Esophagus squamous epithelium (tissue), 5 donors: Measurements from ENCODE around the gene ZNF555. TPM values are rescaled to one million over a fixed set of nuclear protein-coding genes. Genes with fewer than 3 reads are reported as not detected.

Experiments
- DNase-seq: peaks from one replicate; lab custom pipeline; 2025; lab: John Stamatoyannopoulos, UW
- H3K27ac ChIP-seq, 4 donors: fragments of 200-600 bp; sonication (generic); one replicate each; pipeline ENCODE4 v1.5.1; 2016 to 2019; ENCODE audit warnings: mild to moderate bottlenecking in 1 of 4
- H3K27me3 ChIP-seq, 4 donors: fragments of 200-600 bp; sonication (generic); 1 replicate in 3 of 4; 2 replicates in 1 of 4; pipeline versions ENCODE4 v1.5.1 to v1.6.0; 2017 to 2021; ENCODE audit warnings: antibody characterized with exemption in 1 of 4
- H3K36me3 ChIP-seq, 3 donors: fragments of 200-600 bp; sonication (generic); one replicate each; pipeline ENCODE4 v1.5.1; 2016 to 2019
- H3K4me1 ChIP-seq, 3 donors: fragments of 200-600 bp; sonication (generic); one replicate each; pipeline ENCODE4 v1.5.1; 2017 to 2019
- H3K4me3 ChIP-seq, 4 donors: fragments of 200-600 bp; sonication (generic); 1 replicate in 3 of 4; 2 replicates in 1 of 4; pipeline ENCODE4 v1.5.1; 2016 to 2019; ENCODE audit warnings: mild to moderate bottlenecking in 2 of 4, moderate library complexity in 1 of 4
- H3K9me3 ChIP-seq, 3 donors: fragments of 200-600 bp; sonication (generic); one replicate each; pipeline ENCODE4 v1.5.1; 2016 to 2019
- POLR2A ChIP-seq, 4 donors: fragments of 450-650 bp; IDR thresholded peaks; one replicate each; pipeline ENCODE4 v1.6.1; 2017; ENCODE audit warnings: antibody characterized with exemption in 4 of 4, mild to moderate bottlenecking in 4 of 4, moderate library complexity in 3 of 4
- WGBS, 2 donors: methylation state at CpG; one replicate each; pipeline ENCODE4 v1.1.5; 2018; 5-methylcytosine and 5-hydroxymethylcytosine counted together
- intact Hi-C: fragments of 100-400 bp; cut with DNase I; formaldehyde crosslinking; loops from one replicate; pipeline ENCODE4 v1.15.0; 2022
- total RNA-seq, 4 donors: library from RNA; depleted of rRNA; stranded (reverse); fragments of >200 nt; gene quantifications; one replicate each; pipeline ENCODE4 v1.1.0, GENCODE V29; 2016
- TF ChIP-seq, protein P1 (sequence below), 6 experiments: fragments of 450-650 bp in 4 of 6; fragments of 200-600 bp in 2 of 6; sonication (generic) in 2 of 6; IDR thresholded peaks; one replicate each; pipeline ENCODE4 v1.5.1; 2016 to 2019; ENCODE audit warnings: antibody characterized with exemption in 6 of 6, mild to moderate bottlenecking in 4 of 6, moderate library complexity in 4 of 6
- donor health status: DM: yes; HTN: yes; CAD: no.

Gene ZNF555
- total RNA-seq, 4 donors from 2014 or later = 2.0 to 4.4 (median 2.4) TPM

GRCh38 chr19:2820112-2820702, 21.1 kb upstream of the ZNF555 start:
- Histone ChIP-seq H3K9me3 (no peaks in the 10 kb centered on the region), H3K27me3 (no peaks in the 10 kb centered on the region), H3K36me3 (peaks cover 0 to 20% (median 0%) of the 10 kb centered on the region in 3 donors), H3K4me1 (peaks cover 0 to 18% (median 4%) of the 10 kb centered on the region in 3 donors), H3K4me3 (peak overlapping the region; percentile 75 to 99 (median 96)), H3K27ac (peak overlapping the region; percentile 53 to 85 (median 74))
- intact Hi-C loops = no loop called here
- WGBS, 2 donors = 4 to 23% methylated on average over 5 to 8 of the region's 36 CpGs
- TF ChIP-seq POLR2A (IDR thresholded peaks at IDR 0.05) = no peak
- TF ChIP-seq, protein P1, sequence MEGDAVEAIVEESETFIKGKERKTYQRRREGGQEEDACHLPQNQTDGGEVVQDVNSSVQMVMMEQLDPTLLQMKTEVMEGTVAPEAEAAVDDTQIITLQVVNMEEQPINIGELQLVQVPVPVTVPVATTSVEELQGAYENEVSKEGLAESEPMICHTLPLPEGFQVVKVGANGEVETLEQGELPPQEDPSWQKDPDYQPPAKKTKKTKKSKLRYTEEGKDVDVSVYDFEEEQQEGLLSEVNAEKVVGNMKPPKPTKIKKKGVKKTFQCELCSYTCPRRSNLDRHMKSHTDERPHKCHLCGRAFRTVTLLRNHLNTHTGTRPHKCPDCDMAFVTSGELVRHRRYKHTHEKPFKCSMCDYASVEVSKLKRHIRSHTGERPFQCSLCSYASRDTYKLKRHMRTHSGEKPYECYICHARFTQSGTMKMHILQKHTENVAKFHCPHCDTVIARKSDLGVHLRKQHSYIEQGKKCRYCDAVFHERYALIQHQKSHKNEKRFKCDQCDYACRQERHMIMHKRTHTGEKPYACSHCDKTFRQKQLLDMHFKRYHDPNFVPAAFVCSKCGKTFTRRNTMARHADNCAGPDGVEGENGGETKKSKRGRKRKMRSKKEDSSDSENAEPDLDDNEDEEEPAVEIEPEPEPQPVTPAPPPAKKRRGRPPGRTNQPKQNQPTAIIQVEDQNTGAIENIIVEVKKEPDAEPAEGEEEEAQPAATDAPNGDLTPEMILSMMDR (IDR thresholded peaks at IDR 0.05) = no peak
- DNase-seq = no peak

- TF ChIP-seq POLR2A (IDR thresholded peaks at IDR 0.05) = no peak
- TF ChIP-seq, protein P1 (IDR thresholded peaks at IDR 0.05) = no peak
- H3K4me1 ChIP-seq = peaks cover 0 to 18% (median 4%) of the 10 kb centered on the region in 3 donors
- H3K36me3 ChIP-seq = peaks cover 0 to 34% (median 0%) of the 10 kb centered on the region in 3 donors
- no peaks in the 10 kb centered on the region for H3K9me3 ChIP-seq
- no peaks in the 10 kb centered on the region for H3K27me3 ChIP-seq
- no peak overlapping the region for H3K27ac ChIP-seq
- H3K4me3 ChIP-seq = no peak overlapping the region
- no peak for DNase-seq
- intact Hi-C loops = no loop called here
- WGBS, 2 donors = 75 to 89% methylated on average over 2 to 3 of the region's 5 CpGs
These were observed 18.4 kb upstream of the ZNF555 start for GRCh38 chr19:2822846-2823245.

DNA sequence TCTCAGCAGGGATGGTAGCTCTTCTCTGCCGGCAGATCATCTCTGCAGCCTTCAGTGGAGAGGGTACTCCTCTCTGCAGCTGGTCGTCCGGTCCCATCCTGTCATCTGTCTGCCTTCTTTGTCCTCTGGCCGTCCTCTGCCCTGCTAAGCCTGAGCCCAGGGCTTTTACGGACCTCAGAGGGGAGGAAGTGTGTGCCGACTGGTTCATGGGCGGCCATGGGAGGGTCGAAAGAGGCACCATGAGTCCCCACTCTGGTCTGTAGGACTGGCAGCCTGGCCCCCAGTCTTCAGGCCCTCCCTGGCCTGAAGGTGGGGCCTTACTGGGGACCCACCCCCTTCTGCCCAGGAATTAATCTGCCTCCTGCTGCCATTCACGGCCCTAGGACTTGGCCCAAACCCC, 17.6 kb upstream of the ZNF555 start:
- intact Hi-C loops = no loop called here
- H3K36me3 ChIP-seq = peaks cover 0 to 42% (median 0%) of the 10 kb centered on the region in 3 donors
- no peak for DNase-seq
- no peaks in the 10 kb centered on the region for H3K27me3 ChIP-seq
- no peak overlapping the region for H3K27ac ChIP-seq
- peaks cover 0 to 18% (median 4%) of the 10 kb centered on the region in 3 donors for H3K4me1 ChIP-seq
- H3K9me3 ChIP-seq = no peaks in the 10 kb centered on the region
- TF ChIP-seq, protein P1 (IDR thresholded peaks at IDR 0.05) = no peak
- TF ChIP-seq POLR2A (IDR thresholded peaks at IDR 0.05) = no peak
- no peak overlapping the region for H3K4me3 ChIP-seq
- 78% methylated on average over 7 of the region's 9 CpGs; no CpG with 5 or more reads in 1 of the 2 donors for WGBS, 2 donors

DNA sequence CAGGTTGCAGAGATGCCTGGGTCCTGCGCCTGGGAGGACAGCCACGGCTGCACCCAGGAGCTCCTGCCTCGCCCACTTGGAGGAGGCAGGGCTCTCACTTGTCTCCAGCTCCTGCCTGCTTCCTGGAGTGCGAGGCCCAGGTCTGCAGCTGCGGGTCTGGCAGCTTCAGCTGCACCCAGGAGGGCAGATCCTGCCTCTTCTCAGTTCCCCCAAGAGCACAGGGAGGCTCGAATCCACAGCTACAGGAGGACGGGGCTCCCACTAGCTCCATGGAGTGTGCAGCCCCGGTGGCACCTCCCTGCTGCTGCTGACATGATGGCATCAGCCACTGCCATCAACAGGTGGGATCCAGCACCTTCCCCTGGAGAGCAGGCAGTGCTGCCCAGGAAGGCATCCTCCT, 17.1 kb upstream of the ZNF555 start:
- no peaks in the 10 kb centered on the region for H3K27me3 ChIP-seq
- H3K9me3 ChIP-seq = no peaks in the 10 kb centered on the region
- H3K27ac ChIP-seq = no peak overlapping the region
- H3K4me1 ChIP-seq = peaks cover 0 to 17% (median 4%) of the 10 kb centered on the region in 3 donors
- TF ChIP-seq, protein P1 (IDR thresholded peaks at IDR 0.05) = no peak
- TF ChIP-seq POLR2A (IDR thresholded peaks at IDR 0.05) = no peak
- H3K4me3 ChIP-seq = no peak overlapping the region
- no peak for DNase-seq
- intact Hi-C loops = no loop called here
- H3K36me3 ChIP-seq = peaks cover 0 to 44% (median 0%) of the 10 kb centered on the region in 3 donors
- WGBS, 2 donors = 80% methylated on average over 2 of the region's 8 CpGs; no CpG with 5 or more reads in 1 of the 2 donors

DNA sequence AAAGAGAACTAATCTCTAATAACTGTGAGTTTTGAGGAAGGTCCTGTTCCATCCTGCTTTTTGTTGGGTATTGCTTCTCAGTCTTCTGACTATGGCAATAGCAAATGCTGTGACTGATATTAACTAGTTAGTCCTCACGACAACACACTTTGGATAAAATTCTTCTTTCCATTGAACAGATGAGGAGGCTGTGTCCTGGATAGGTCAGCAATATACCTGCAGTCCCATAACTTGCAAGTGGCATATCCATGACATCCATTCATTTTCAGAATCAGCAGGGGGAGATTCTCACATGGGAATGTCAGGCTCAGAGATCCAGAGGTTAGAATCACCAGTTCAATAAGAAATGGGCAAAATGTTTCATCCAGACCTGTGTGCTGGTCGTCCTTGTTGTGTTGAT, 14.3 kb upstream of the ZNF555 start:
- 93 to 100% methylated on average over 1 to 2 of the region's 2 CpGs for WGBS, 2 donors
- TF ChIP-seq POLR2A (IDR thresholded peaks at IDR 0.05) = no peak
- TF ChIP-seq, protein P1 (IDR thresholded peaks at IDR 0.05) = no peak
- no peaks in the 10 kb centered on the region for H3K4me1 ChIP-seq
- DNase-seq = no peak
- no peaks in the 10 kb centered on the region for H3K27me3 ChIP-seq
- peaks cover 0 to 23% (median 14%) of the 10 kb centered on the region in 3 donors for H3K9me3 ChIP-seq
- intact Hi-C loops = no loop called here
- H3K4me3 ChIP-seq = no peak overlapping the region
- peaks cover 0 to 58% (median 0%) of the 10 kb centered on the region in 3 donors for H3K36me3 ChIP-seq
- no peak overlapping the region for H3K27ac ChIP-seq
